Upper lobe of left lung (tissue), 4 donors: ENCODE data around the gene C1QL1.

ENCODE experiments used
- CTCF ChIP-seq, 6 experiments: fragments of 450-650 bp in 4 of 6; fragments of 200-600 bp in 2 of 6; sonication (generic) in 2 of 6; IDR thresholded peaks; one replicate each; pipeline ENCODE4 v1.5.1; 2016 to 2019; ENCODE audit warnings: antibody characterized with exemption in 6 of 6
- EP300 ChIP-seq, 4 donors: sonication (generic); formaldehyde crosslinking; IDR thresholded peaks; one replicate each; pipeline ENCODE4 v1.5.1; 2017; ENCODE audit warnings: antibody characterized with exemption in 4 of 4, control low read depth in 2 of 4
- POLR2AphosphoS5 ChIP-seq, 2 donors: sonication (generic); formaldehyde crosslinking; IDR thresholded peaks; one replicate each; pipeline ENCODE4 v1.5.1; 2017; ENCODE audit warnings: antibody characterized with exemption in 2 of 2

GRCh38 chr17:44948315-44948795, 19.7 kb downstream of the C1QL1 start:
- no peak for TF ChIP-seq CTCF (IDR thresholded peaks at IDR 0.05)
- TF ChIP-seq EP300 (IDR thresholded peaks at IDR 0.05), result no peak
- TF ChIP-seq POLR2AphosphoS5 (IDR thresholded peaks at IDR 0.05), result no peak
